ENCODE measurements around the gene CCDC106.
A peak's percentile ranks its signal among the peaks of the same experiment; 100 is the strongest.

CCDC106 gene

DNA sequence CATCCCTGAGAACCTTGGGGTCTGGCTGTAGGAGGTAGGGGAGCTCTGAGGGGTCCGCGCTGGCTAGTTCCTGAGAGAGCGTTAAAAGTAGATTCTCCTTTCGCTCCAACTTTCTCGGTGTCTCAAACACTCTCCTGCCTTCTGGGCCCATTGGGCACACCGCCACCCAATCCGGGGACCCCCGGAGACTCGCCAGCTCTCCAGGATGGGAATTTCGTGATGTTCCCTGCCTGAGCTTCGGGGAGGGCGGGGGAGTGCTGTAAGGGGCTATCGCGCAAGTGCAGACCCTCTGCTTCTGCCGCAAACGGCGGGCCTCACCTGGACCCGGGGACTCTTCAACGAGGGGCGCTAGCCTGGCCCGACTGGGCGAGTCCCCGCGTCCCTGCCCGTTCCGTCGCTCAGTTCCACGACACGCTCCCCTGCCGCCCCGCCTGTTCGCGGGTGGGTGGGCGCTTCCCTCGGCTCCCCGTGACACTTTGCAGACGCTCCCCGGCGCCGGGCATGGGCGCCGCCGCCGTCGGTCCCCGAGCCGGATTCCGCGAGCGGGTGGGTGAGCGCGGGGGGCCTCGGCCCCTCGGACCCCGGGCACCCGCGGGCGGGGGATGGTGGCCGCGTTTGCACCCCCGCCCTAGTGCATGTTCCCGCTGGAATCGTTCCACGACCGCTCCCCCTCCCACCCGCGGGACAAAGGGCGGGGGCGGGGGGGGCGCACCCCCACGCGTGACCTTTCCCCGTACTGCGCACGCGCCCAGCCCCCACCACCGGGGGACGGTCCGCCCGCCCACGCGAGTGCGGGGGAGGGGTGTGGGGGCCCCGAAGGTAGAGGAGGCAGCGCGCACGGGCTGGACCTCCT, at the start of gene CCDC106:
Gene CCDC106 (plus strand): TSS at position 481 of the 853 bp plus-strand sequence. CDS start 835 bp downstream, outside the sequence.
- in situ Hi-C loops (cut with MboI; ENCODE audit: low pct_unique_long_range_greater_than_20kb, low sequenced_read_pairs): no loop called here
- DNase-seq: peak; percentile 80

DNA sequence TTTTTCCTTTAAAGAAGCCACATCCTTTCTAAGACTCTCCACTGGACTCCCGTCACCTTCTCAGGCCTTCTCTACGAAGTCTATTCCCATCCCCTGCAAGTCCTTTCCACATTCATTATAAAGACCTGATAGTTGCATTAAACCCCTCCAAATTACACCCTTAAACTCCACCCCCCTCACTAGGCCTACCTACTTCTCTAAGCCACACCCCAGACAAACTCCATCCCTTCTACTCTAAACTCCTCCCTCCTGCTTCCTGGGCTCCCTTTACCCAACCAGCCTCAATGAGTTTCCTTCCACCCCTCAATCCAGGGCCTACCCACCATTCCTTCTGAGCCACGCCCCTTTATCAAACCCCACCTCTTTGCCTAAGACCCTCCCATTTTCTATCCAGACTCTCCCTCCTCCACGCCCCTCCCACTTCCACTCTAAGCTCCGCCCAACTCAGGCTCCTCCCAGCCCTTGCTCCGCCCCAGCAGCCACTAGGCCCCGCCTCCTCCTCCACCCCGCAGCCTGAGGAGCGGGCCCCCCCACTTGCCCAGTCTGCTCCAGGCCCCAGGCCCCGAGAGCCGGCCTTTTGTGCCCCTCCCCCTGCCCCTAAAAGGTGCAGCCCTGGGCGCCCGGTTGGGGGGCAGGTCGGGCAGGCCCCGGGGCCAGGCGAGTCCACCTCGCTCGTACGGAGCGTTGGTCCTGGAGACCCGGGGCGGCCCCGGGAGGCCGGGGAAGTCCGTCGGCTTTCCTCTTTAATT, 49.1 kb upstream of the CCDC106 start:
- DNase-seq: peak; percentile 96
- in situ Hi-C loops (cut with MboI; ENCODE audit: low pct_unique_long_range_greater_than_20kb, low sequenced_read_pairs): no loop called here

DNA sequence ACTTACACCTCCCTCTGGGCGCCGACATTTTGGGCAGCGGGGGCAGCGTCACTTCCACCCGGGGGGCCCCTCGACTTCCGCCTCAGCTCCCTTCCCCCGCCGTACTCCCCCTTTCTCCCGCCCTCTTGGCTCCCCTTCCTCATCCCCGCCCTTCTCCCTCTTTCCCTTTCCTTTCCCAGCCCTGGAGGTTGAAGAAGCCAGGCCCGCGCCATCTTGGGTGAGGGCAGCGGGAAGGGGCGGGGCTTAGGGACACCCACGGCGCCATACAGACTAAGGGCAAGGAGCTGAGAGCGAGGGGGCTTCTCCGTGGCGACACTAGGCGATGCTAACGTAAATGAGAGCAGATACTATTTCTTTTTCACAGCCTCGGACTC, 48.6 kb upstream of the CCDC106 start, which contains the start of gene FIZ1:
Gene FIZ1 (minus strand): TSS at position 50 of the 374 bp plus-strand sequence. CDS start 1,652 bp downstream, outside the sequence.
- in situ Hi-C loops (cut with MboI; ENCODE audit: low pct_unique_long_range_greater_than_20kb, low sequenced_read_pairs): no loop called here
- peak; percentile 100 for DNase-seq

DNA sequence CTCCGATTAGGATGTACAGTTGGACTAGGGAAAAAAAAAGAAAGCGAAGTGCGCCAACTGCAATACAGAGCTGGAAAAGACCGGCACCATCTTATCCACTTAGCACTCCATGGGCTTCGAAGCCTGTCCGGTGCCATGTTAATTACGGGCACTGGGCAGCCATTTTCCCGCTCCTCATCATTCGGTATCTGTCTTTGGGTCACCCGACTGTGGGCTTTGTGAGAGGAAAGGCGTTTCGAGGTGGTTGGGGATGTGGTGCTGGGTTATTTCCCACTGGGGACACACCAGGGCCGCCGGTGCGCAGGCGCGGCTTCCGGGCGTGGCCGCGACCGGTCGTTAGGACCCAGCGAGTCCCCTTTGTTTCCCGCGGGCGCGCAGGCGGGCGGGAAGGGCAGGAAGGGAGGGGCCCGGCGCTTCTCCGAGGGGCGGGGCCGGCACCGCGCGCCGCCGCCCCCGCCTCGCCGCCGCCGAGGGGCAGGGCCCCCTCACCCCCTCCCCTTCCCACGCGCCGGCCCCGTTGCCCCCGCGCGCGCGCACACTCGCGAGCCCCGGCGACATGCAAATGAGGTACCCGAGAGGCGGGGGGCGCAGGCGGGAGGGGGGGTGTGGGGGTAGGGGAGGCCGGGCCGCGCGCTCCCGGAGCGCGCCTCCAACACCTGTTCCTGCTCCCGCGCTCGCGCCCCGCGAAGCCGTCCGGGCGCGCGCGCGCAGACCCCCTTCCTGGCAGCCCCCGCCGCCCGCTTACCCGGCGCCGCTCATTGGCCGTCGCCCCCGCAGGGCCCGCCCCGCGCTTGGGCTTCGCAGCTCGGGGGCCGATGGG, 48.0 kb upstream of the CCDC106 start, which contains the start of gene ZNF524:
Gene ZNF524 (plus strand): TSS at position 447 of the 820 bp plus-strand sequence. CDS start 1,825 bp downstream, outside the sequence.
- DNase-seq: peak; percentile 61

DNA sequence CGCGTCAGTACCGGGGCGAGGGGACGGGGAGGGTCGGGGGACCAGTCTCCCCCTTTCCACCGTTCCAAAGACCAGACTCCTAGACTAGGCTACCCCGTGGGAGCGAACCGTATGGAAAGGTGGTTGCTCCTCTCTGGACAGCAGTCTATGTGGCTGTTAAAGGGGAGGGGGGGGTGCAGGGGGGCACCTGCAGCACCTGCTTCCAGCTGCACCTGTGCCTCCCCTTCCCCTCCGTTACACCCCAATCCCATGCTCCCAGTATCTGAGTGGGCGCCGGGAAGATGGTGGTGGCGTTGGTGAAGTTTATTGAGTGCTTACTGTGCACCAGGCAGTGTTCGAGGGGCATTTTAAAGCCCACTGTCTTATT, 47.4 kb upstream of the CCDC106 start:
- in situ Hi-C loops (cut with MboI; ENCODE audit: low pct_unique_long_range_greater_than_20kb, low sequenced_read_pairs): no loop called here
- DNase-seq: no peak

More for the DNA sequence above, 48.0 kb upstream of the CCDC106 start, which contains the start of gene ZNF524:
- in situ Hi-C loops (cut with MboI; ENCODE audit: low pct_unique_long_range_greater_than_20kb, low sequenced_read_pairs): no loop called here

DNA sequence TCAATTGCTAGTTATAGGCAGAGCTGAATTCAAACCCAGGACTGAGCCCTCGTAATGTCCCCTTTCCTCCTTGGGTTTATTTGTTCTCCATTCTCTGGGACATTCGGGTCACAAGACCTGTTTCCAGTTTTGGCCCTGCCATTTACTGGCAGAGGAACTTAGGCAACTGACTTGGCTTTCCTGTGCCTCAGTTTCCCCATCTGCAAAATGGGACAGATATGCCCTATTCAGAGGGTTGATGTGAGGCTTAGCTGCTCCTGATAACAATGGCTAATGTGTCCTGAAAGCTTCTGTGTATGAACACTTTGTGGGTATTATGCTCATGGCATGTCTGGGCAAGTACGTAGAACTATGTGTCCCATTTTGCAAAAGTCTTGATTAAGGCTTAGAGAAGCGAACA, 46.9 kb upstream of the CCDC106 start:
- DNase-seq: no peak
- in situ Hi-C loops (cut with MboI; ENCODE audit: low pct_unique_long_range_greater_than_20kb, low sequenced_read_pairs): no loop called here

DNA sequence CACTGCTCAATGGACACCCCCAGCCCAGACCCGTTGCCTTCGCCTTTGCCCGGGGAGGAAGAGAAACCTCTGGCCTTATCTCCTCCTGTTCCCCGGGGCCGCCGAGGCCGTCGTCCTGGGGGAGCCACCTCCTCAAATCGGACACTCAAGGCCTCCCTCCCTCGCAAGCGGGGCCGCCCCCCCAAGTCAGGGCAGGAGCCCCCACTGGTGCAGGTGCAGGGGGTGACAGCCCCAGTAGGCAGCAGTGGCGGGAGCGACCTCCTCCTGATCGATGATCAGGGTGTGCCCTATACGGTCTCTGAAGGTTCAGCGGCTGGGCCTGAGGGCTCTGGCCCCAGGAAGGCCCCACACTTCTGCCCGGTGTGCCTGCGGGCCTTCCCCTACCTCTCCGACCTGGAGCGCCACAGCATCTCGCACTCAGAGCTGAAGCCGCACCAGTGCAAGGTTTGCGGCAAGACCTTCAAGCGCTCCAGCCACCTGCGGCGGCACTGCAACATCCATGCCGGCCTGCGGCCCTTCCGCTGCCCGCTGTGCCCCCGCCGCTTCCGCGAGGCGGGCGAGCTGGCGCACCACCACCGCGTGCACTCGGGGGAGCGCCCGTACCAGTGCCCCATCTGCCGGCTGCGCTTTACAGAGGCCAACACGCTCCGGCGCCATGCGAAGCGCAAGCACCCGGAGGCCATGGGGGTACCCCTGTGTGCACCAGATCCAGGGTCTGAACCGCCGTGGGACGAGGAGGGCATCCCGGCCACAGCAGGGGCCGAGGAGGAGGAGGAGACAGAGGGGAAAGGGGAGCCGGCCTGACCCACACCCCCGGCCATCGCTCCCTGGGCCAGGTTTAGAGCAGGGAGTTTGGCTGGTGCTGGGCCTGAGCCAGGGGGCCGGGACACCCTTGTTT, 45.7 kb upstream of the CCDC106 start:
- no peak for DNase-seq

DNA sequence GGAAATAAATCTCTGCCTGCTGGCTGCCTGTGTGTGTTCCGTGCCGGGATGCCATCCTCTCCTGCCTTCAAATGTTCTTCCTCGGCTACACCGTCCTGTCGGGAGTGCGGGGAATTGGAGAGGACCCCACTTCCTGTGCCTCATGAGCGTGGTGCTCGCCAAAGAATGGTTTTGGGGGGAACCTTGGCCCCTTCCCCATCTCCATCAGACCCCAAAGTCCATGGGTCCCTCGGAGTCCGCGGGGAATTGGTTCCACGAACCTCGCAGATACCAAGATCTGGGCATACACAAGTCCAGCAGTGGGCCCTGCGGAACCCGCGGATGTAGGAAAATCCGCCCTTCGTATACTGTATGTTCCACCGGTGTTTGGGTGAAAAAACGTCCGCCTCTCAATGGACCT, 44.9 kb upstream of the CCDC106 start:
- DNase-seq: no peak
- in situ Hi-C loops (cut with MboI; ENCODE audit: low pct_unique_long_range_greater_than_20kb, low sequenced_read_pairs): no loop called here

More for the DNA sequence above, 45.7 kb upstream of the CCDC106 start:
- in situ Hi-C loops (cut with MboI; ENCODE audit: low pct_unique_long_range_greater_than_20kb, low sequenced_read_pairs): no loop called here

DNA sequence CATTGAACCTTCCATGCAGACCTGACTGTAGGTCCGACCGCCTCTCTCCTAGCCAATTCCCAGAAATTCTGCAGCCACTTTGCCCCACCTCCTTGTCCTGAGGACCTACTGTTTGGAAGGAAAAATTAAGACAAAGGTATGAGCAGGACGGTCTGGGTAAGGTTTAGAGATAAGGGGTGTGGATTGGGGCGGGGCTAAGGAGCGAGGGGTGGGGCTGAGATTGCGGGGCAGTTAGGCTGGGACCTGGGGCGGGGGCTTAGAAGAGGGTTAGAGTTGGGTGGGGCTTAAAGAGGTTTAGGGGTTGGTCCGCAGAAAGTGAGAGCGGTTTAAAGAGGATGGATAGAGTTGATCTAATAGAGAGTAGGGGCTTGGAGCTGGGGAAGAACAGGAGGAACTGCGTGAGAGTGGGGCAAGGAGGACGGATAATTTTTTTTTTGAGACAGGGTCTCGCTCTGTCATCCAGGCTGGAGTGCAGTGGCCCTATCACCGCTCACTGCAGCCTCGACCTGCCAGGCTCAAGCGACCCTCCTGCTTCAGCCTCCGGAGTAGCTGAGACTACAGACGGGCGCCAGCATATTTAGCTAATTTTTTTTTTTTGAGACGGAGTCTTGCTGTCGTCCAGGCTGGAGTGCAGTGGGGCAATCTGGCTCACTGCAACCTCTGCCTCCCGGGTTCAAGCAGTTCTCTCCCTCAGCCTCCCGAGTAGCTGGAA, 44.3 kb upstream of the CCDC106 start:
- in situ Hi-C loops (cut with MboI; ENCODE audit: low pct_unique_long_range_greater_than_20kb, low sequenced_read_pairs): no loop called here
- no peak for DNase-seq

DNA sequence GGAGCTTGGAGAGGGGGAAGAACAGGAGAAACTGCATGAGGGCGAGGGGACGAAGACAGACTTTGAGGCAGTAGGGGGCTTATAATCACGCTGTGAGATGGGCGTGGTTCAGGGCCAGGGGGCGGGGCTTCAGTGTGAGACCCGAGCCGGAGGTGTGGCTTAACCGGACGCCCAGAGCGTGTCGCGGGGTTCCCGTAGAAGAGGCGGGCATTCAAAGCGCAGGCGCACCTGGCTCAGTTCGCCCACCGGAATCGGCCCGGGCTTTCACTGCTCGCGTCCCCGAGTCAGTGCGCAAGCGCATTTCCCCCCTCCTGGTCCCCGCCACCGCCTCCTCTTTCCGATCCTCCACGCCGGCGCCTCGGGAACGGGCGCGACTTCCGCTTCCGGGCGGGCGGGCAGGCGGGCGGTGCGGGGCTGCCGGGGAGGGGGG, 42.8 kb upstream of the CCDC106 start:
- DNase-seq: peak; percentile 96
- in situ Hi-C loops (cut with MboI; ENCODE audit: low pct_unique_long_range_greater_than_20kb, low sequenced_read_pairs): no loop called here

DNA sequence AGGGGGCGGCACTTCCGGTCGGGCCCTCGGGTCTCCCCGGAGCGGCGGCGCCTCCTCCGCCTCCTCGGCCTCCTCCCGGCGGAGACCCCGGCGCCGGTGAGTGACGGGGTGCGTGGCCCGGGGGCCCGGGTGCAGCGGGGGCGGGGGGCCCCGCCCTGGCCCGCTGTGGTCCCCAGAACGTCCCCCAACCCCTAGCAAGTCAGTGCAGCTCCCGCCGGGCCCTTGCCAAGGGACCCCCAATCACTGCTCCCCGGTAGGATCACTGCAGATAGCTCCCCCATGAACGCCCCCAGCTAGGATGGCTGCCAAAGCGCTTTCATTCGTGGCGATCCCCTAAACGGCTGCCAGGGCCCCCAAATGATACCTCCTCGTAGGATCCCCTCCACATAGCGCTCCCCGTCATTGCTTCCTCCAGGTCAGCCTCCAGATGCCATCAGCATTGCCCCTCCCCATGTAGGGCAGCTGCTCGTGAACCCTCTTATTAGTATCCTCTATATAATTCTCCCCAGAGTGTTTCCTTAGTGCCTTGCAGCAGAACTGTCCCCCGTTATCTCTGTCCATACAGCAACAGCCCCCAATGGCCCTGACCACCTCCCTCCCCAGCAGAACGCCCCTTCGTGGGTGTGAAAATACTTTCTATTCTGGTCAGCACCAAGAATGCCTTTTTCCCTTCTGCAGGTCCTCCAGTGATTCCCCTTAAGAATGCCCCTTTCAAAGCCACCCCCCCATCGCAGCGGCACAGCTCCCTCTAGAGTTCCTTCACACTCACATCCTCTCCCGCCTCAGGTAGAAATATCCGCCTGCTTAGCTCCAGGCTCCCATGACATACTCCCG, 42.2 kb upstream of the CCDC106 start, which contains the start of gene ZNF865:
Gene ZNF865 (plus strand): TSS at position 11 of the 834 bp plus-strand sequence. CDS start 7,972 bp downstream, outside the sequence.
- in situ Hi-C loops (cut with MboI; ENCODE audit: low pct_unique_long_range_greater_than_20kb, low sequenced_read_pairs): no loop called here

DNA sequence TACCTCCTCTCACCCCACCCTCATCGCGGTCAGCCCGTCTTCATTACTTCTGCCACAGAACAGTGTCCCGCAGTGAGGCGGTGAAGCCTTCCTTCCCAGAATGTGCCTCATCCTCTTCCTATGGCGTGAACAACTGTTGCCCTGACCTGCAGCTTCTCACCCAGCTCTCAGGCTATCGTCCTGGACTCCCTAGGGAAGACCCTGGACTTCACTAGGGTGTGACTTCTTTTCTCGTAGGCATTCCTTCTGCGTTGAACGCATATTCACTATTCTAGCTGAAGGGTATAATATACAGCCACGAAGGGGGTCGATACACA, 41.6 kb upstream of the CCDC106 start:
- in situ Hi-C loops (cut with MboI; ENCODE audit: low pct_unique_long_range_greater_than_20kb, low sequenced_read_pairs): no loop called here
- no peak for DNase-seq

More for the DNA sequence above, 42.2 kb upstream of the CCDC106 start, which contains the start of gene ZNF865:
- DNase-seq: peak; percentile 86

DNA sequence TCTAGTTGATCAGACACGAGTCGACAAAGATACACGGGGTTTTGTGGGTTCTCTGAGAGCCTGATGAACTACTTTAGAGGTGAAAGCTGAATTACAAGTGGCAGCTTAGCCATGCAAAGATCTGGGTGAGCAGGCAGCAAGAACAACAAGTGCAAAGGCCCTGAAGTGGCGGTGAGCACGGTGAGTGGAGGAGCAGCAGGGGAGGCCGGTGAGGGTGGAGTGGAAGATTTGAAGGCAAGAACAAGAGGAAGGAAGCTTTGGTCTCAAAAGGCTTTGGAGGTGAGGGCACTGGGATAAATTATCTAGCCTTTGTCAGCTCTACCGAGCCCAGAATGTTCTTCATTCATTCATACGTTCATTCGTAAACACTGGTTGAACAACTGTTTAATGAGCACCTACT, 41.2 kb upstream of the CCDC106 start:
- DNase-seq: no peak
- in situ Hi-C loops (cut with MboI; ENCODE audit: low pct_unique_long_range_greater_than_20kb, low sequenced_read_pairs): no loop called here

DNA sequence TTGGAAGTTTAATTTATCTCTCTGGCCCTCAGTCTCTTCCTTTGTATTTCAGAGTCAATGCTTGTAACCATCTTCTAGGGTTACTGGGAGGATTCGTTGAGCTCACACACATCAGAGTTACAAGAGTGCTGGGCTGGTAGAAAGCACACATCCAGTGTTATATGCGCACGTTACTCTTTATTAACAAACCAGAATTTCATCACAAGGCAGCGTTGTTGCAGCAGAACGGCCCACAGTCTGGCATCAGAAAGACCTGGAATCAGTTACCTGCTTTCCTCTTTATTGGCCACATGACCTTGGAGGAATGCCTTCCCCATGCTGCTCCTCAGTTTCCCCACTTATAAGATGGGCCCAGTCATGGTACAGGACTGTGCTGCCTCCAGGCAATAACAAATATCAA, 38.7 kb upstream of the CCDC106 start:
- in situ Hi-C loops (cut with MboI; ENCODE audit: low pct_unique_long_range_greater_than_20kb, low sequenced_read_pairs): no loop called here
- no peak for DNase-seq

DNA sequence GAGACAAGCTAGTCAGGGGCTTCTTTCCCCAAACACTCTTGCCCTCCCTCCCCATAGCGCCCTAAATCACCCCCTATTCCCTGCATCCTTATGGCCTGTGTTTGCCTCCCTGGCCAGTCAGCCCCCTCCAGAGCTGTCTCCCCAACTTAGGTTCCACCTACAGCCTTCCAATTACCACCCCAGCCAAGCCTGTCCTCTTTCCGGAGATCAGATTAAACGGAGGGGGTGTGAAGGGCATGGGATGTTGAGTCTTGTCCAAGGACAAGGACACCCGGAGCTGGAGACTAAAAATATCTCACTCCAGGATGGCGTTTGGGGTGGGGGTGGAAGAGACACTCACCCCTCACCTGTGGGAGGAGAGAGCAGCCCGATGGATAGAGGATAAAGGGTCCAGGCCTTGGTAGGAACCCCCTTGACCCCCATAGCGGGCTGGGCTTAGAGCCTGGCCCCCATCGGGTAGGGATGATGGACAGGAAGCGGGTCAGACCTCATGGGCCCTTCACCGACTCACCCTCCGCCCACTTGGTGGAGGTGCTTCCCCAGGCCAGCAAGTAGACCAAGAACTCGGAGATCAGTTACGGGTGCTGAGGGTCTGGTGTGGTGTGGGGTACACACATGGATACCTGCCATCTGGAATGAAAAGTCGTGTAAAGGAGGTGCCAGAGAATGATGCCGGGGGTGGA, 36.6 kb upstream of the CCDC106 start:
- in situ Hi-C loops (cut with MboI; ENCODE audit: low pct_unique_long_range_greater_than_20kb, low sequenced_read_pairs): no loop called here

DNA sequence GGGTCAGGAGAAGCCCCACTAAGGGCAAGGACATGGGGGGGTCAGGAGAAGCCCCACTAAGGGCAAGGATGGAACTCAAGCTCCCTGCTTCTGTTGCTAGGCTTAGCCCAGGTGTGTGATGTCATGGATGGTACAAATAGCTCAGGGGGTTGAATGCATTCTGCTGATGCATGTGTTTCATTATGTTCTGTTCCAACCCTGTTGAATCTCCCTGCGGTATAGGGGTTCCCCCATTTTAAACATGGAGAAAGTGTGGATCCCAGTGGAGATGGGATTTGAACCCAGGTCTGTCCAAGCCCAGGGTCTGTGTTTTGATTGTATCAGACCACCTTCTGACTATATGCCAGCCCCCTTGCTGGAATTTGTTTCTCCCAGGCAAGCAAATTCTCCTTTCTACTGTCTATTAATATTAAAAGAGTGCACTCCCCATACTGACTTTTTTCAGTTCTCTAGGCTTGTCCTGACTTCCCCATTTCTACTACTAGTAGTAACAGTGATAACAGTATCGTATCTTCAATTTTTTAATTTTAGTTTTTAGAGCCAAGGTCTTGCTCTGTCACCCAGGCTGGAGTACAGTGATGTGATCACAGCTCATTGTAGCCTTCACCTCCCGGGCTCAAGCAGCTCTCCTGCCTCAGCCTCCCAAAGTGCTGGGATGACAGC, 35.9 kb upstream of the CCDC106 start:
- DNase-seq: no peak
- in situ Hi-C loops (cut with MboI; ENCODE audit: low pct_unique_long_range_greater_than_20kb, low sequenced_read_pairs): no loop called here

More for the DNA sequence above, 36.6 kb upstream of the CCDC106 start:
- no peak for DNase-seq

Measured in KBM-7 (cell line).